H9 (cell line): ENCODE data around the gene TTC12. TPM values are rescaled to one million over a fixed set of nuclear protein-coding genes. Genes with fewer than 3 reads are reported as not detected.

Source experiments
- DNase-seq: peaks from one replicate; pipeline ENCODE4 v3.0.0-alpha.2; 2017
- H2AFZ ChIP-seq: one replicate; pipeline ENCODE4 v1.6.1; 2013; ENCODE audit warnings: mild to moderate bottlenecking, low read length, control low read depth, moderate library complexity
- H2AK5ac ChIP-seq: 2 replicates; pipeline ENCODE4 v1.6.1; 2013; ENCODE audit warnings: low read length, control low read depth, mixed read lengths; ENCODE audit not compliant: insufficient read length
- H2BK120ac ChIP-seq: one replicate; pipeline ENCODE4 v1.6.1; 2013; ENCODE audit warnings: low read depth, mild to moderate bottlenecking, low read length, control low read depth, inconsistent platforms; ENCODE audit not compliant: poor library complexity, severe bottlenecking
- H2BK12ac ChIP-seq: 2 replicates; pipeline ENCODE4 v1.6.1; 2013; ENCODE audit warnings: low read length, control low read depth, mixed read lengths, low read depth; ENCODE audit not compliant: insufficient read length
- H2BK15ac ChIP-seq: 2 replicates; pipeline ENCODE4 v1.6.1; 2013; ENCODE audit warnings: low read depth, low read length, control low read depth
- H2BK20ac ChIP-seq: one replicate; pipeline ENCODE4 v1.6.1; 2013; ENCODE audit warnings: low read depth, mild to moderate bottlenecking, low read length, control low read depth, inconsistent platforms; ENCODE audit not compliant: poor library complexity, severe bottlenecking
- H2BK5ac ChIP-seq: 2 replicates; pipeline ENCODE4 v1.6.1; 2013; ENCODE audit warnings: low read length, control low read depth, mixed read lengths; ENCODE audit not compliant: insufficient read length
- H3K14ac ChIP-seq: 2 replicates; pipeline ENCODE4 v1.6.1; 2013; ENCODE audit warnings: low read length, control low read depth; ENCODE audit not compliant: insufficient read depth
- H3K18ac ChIP-seq: 2 replicates; pipeline ENCODE4 v1.6.1; 2013; ENCODE audit warnings: low read depth, mild to moderate bottlenecking, mixed read lengths, low read length, control low read depth; ENCODE audit not compliant: insufficient read length
- H3K23ac ChIP-seq: 2 replicates; pipeline ENCODE4 v1.6.1; 2013; ENCODE audit warnings: low read length, control low read depth, mixed read lengths, low read depth; ENCODE audit not compliant: insufficient read length
- H3K23me2 ChIP-seq: 2 replicates; pipeline ENCODE4 v1.6.1; 2013; ENCODE audit warnings: low read depth, mild to moderate bottlenecking, mixed read lengths, low read length, control low read depth; ENCODE audit not compliant: insufficient read length, poor library complexity, severe bottlenecking
- H3K27ac ChIP-seq: 2 replicates; pipeline ENCODE4 v1.5.1; 2013; ENCODE audit warnings: low read length, control low read depth, mixed read lengths, low read depth; ENCODE audit not compliant: insufficient read length
- H3K27me3 ChIP-seq: 2 replicates; pipeline ENCODE4 v1.6.1; 2013; ENCODE audit warnings: low read length, control low read depth, inconsistent platforms; ENCODE audit not compliant: insufficient read depth
- H3K4ac ChIP-seq: 2 replicates; pipeline ENCODE4 v1.6.1; 2013; ENCODE audit warnings: low read depth, mild to moderate bottlenecking, control low read depth, inconsistent platforms, low read length, moderate library complexity
- H3K4me1 ChIP-seq: 2 replicates; pipeline ENCODE4 v1.6.1; 2013; ENCODE audit warnings: low read length, control low read depth, inconsistent platforms; ENCODE audit not compliant: insufficient read depth
- H3K4me2 ChIP-seq: 2 replicates; pipeline ENCODE4 v1.6.1; 2013; ENCODE audit warnings: low read length, control low read depth, mixed read lengths; ENCODE audit not compliant: insufficient read length, insufficient read depth
- H3K56ac ChIP-seq: 2 replicates; pipeline ENCODE4 v1.6.1; 2013; ENCODE audit warnings: low read depth, mild to moderate bottlenecking, mixed read lengths, low read length, control low read depth; ENCODE audit not compliant: insufficient read length
- H3K79me1 ChIP-seq: 2 replicates; pipeline ENCODE4 v1.6.1; 2013; ENCODE audit warnings: low read depth, mild to moderate bottlenecking, moderate library complexity, low read length, control low read depth, inconsistent platforms; ENCODE audit not compliant: insufficient read depth, poor library complexity, severe bottlenecking
- H3K79me2 ChIP-seq: 2 replicates; pipeline ENCODE4 v1.6.1; 2013; ENCODE audit warnings: low read length, control low read depth, inconsistent platforms; ENCODE audit not compliant: insufficient read depth
- H3K9ac ChIP-seq: 2 replicates; pipeline ENCODE4 v1.6.1; 2013; ENCODE audit warnings: low read length, control low read depth, mixed read lengths; ENCODE audit not compliant: insufficient read length; ENCODE audit errors: extremely low read depth
- H3K9me3 ChIP-seq: one replicate; pipeline ENCODE4 v1.6.1; 2013; ENCODE audit warnings: low read depth, low read length, inconsistent platforms; ENCODE audit not compliant: control insufficient read depth
- H3T11ph ChIP-seq: one replicate; pipeline ENCODE4 v1.6.1; 2013; ENCODE audit warnings: mild to moderate bottlenecking, low read length, control low read depth, inconsistent platforms
- H4K20me1 ChIP-seq: one replicate; pipeline ENCODE4 v1.6.1; 2013; ENCODE audit not compliant: control insufficient read depth, insufficient read length, insufficient read depth
- H4K5ac ChIP-seq: 2 replicates; pipeline ENCODE4 v1.6.1; 2013; ENCODE audit warnings: low read depth, mild to moderate bottlenecking, mixed read lengths, low read length, control low read depth; ENCODE audit not compliant: insufficient read length
- H4K8ac ChIP-seq: replicated peaks from 2 replicates; pipeline ENCODE4 v1.6.1; 2013; ENCODE audit warnings: low read length, control low read depth, mixed read lengths, low read depth; ENCODE audit not compliant: insufficient read length
- H4K91ac ChIP-seq: 2 replicates; pipeline ENCODE4 v1.6.1; 2013; ENCODE audit warnings: low read depth, mild to moderate bottlenecking, moderate library complexity, mixed read lengths, low read length, control low read depth; ENCODE audit not compliant: insufficient read length
- H3K27ac Mint-ChIP-seq, 3 experiments: 2 replicates in 2 of 3; 3 replicates in 1 of 3; pipeline ENCODE4 v1.8.0; 2020 to 2021; ENCODE audit warnings: mixed read lengths in 3 of 3, mild to moderate bottlenecking in 1 of 3, moderate library complexity in 1 of 3
- H3K27me3 Mint-ChIP-seq: 2 replicates; pipeline ENCODE4 v1.8.0; 2021; ENCODE audit warnings: low read depth, mild to moderate bottlenecking, moderate library complexity, mixed read lengths
- H3K36me3 Mint-ChIP-seq, 3 experiments: 2 replicates in 2 of 3; 3 replicates in 1 of 3; pipeline ENCODE4 v1.8.0; 2020 to 2021; ENCODE audit warnings: low read depth in 3 of 3, mixed read lengths in 3 of 3; ENCODE audit not compliant: insufficient read depth in 1 of 3
- H3K4me1 Mint-ChIP-seq, 2 experiments: 2 replicates each; pipeline ENCODE4 v1.8.0; 2020; ENCODE audit warnings: mixed read lengths in 2 of 2
- H3K4me3 Mint-ChIP-seq, 2 experiments: 2 replicates in 1 of 2; 3 replicates in 1 of 2; pipeline ENCODE4 v1.8.0; 2020 to 2021; ENCODE audit warnings: mild to moderate bottlenecking in 2 of 2, mixed read lengths in 2 of 2, moderate library complexity in 1 of 2
- H3K9me3 Mint-ChIP-seq, 2 experiments: 2 replicates in 1 of 2; 3 replicates in 1 of 2; pipeline ENCODE4 v1.8.0; 2020; ENCODE audit warnings: mild to moderate bottlenecking in 2 of 2, mixed read lengths in 2 of 2, moderate library complexity in 1 of 2
- CTCF ChIP-seq: fragments of 200-600 bp; sonication (generic); conservative IDR thresholded peaks from 3 replicates; pipeline ENCODE4 v1.8.0; 2021; ENCODE audit warnings: antibody characterized with exemption, mild to moderate bottlenecking
- WGBS: extraction: QIAGEN DNeasy Blood & Tissue Kit; methylation state at CpG from one replicate; pipeline ENCODE4 v1.1.7; 2013; ENCODE audit warnings: missing lambda C conversion rate, low lambda C conversion rate, mixed read lengths; ENCODE audit not compliant: insufficient read length; ENCODE audit errors: extremely low coverage; 5-methylcytosine and 5-hydroxymethylcytosine counted together
- total RNA-seq: library from RNA; stranded (reverse); gene quantifications from 2 replicates; pipeline ENCODE4 v1.2.1, GENCODE V29; 2021

TTC12 gene
- total RNA-seq, 1 experiment from 2014 or later = 8.3 TPM

GRCh38 chr11:113370634-113371033, 56.3 kb downstream of the TTC12 start:
- no CpG with 5 or more reads among the region's 5 CpGs for WGBS
- Mint-ChIP-seq H3K27me3 (no peaks in the 10 kb centered on the region), H3K27ac (peak overlapping the region in 1 of 3 experiments; percentile 5; a peak in 1 of 7 replicates), H3K4me3 (no peak overlapping the region), H3K36me3 (no peaks in the 10 kb centered on the region), H3K9me3 (no peaks in the 10 kb centered on the region), H3K4me1 (peaks cover 17 to 21% of the 10 kb centered on the region in 2 experiments)
- Histone ChIP-seq H4K91ac (peak overlapping the region; percentile 26), H3K27ac (no peak overlapping the region), H3T11ph (no peak overlapping the region), H3K56ac (no peak overlapping the region), H3K23ac (no peak overlapping the region), H2AK5ac (no peak overlapping the region), H3K27me3 (no peaks in the 10 kb centered on the region), H2BK5ac (no peak overlapping the region), H4K8ac (no peak overlapping the region), H4K5ac (no peak overlapping the region), H3K79me1 (no peaks in the 10 kb centered on the region), H2AFZ (no peak overlapping the region), H3K9me3 (no peaks in the 10 kb centered on the region), H2BK15ac (no peak overlapping the region), H3K9ac (no peak overlapping the region), H3K18ac (no peak overlapping the region), H2BK12ac (no peak overlapping the region), H3K79me2 (no peaks in the 10 kb centered on the region), H4K20me1 (no peaks in the 10 kb centered on the region), H3K14ac (no peak overlapping the region), H3K4ac (no peak overlapping the region), H3K23me2 (no peaks in the 10 kb centered on the region), H3K4me2 (no peak overlapping the region), H3K4me1 (peaks cover 3% of the 10 kb centered on the region; the same call in 1 of the 2 replicates), H2BK20ac (no peak overlapping the region), H2BK120ac (no peak overlapping the region)
- TF ChIP-seq CTCF = no peak
- no peak for DNase-seq
